AG08395 (cell line): ENCODE results near the gene ZNF256.

ENCODE experiments used
- DNase-seq: peaks from one replicate; pipeline ENCODE4 v3.0.0; 2012; ENCODE audit warnings: mixed read lengths, low spot score

The ZNF256 gene

DNA sequence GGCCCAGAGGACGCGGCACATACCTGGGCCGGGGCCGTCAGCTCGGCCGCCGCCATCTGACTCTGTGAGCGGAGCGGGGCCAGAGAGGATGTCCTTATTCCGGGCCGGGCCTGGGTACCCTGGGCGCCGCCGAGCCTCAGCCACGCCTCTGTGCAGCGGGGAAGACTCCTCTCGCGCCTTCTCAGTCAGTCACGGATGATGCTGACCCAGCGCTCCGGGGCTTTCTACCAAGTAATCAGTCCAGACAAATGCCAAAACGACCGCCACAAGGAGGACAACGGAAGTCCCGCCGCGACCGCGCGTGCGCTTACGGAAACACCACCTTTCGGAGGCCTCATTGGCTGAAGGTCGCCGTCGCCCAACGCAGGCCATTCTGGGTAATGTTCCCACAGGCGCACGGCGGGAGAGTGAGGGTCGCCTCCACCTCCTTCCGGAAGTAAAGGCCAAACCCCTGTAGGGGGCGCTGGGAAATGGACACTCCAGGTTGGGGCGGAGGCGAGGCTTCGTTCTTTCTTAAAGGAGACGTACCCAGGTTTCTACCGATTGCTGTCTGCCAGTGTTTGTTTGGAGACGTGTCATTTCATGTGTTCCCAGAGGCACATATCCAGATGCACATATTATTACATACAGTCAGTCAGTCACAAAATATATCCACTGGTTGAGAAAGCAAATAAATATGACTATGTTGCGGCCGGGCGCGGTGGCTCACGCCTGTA is at the start of gene ZNF256:
ZNF256 (minus strand) TSS at position 288 of the 716 bp plus-strand sequence; CDS start at position 56, 232 bp downstream.
- peak; percentile 97 for DNase-seq

DNA sequence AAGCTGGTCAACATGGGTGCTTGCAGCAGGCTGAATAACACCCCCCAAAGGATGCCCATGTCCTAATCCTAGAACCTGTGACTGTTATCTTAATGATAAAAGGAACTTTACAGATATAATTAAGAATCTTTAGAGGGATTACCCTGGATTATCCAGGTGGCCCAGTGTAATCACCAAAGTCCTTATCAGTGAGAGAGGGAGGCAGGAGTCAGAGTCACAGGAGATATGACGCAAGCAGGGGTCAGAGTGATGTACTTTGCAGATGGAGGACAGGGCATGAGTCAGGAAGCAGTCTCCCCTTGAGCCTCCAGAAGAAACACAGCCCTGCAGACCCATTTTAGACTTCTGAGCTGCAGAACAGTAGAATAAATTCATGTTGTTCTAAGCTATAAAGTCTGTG is 45.3 kb upstream of the ZNF256 start:
- DNase-seq = no peak

DNA sequence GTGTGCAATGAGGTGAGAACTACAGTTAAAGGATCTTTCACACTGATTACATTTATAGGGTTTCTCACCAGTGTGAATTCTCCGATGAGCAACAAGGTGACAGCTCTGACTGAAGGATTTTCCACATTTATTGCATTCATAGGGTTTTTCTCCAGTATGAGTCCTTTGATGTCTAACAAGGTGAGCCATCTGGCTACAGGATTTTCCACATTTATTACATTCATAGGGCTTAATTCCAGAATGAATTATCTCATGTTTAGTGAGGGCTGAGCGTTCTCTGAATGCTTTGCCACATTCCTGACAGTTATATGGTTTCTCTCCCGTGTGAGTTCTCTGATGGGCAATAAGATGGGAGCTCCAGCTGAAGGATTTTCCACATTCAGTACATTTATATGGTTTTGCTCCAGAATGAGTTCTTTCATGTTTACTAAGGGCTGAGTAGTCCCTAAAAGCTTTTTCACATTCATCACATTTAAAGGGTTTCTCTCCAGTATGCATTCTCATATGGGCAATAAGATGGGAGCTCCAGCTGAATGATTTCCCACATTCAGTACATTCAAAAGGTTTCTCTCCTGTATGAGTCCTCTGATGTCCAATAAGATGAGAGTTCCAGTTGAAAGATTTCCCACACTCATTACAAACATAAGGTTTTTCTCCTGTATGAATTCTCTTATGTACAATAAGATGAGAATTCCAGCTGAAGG is 31.2 kb upstream of the ZNF256 start:
- DNase-seq = no peak

DNA sequence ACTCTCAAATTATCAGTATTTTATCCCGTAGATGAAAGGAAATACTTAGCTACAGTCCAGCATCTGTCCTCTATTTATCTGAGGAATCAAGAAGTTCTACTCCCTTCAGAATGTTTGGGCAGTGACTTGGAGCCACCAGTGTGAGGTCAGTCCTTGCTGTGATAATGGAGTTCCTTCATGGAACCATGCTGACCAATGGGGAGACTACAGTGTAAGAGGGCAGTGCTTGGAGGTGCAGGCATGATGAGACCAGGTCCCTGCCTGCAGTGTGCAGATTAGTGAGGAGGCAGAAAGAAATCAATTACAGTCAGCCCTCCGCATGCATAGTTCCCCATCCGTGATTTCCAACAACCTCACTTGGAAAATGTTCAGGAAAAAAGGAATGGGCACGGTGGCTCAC is 26.9 kb upstream of the ZNF256 start, which contains the start of gene C19orf18:
C19orf18 (minus strand) TSS at position 101 of the 400 bp plus-strand sequence. CDS start 102 bp downstream, outside the sequence.
- DNase-seq = no peak

GRCh38 chr19:57964761-57965160 is 17.3 kb upstream of the ZNF256 start:
- no peak for DNase-seq

DNA sequence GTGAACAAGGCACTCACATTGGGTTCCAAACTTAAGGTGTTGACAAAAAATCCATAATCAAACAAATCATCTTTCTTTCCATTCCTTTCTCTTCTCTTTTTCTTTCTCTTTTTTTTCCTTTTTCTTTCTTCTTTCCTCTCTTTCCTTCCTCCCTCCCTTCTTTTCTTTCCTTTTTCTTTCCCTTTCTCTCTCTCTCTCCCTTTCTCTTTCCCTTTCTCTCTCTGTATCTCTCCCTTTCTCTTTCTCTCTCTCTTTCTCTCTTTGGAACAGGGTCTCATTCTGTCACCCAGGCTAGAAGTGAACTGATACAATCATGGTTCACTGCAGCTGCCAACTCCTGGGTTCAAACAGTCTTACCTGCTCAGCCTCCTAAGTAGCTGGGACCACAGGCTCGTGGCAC is 14.3 kb upstream of the ZNF256 start:
- DNase-seq = no peak

GRCh38 chr19:57954996-57955395 is 7.5 kb upstream of the ZNF256 start:
- no peak for DNase-seq

DNA sequence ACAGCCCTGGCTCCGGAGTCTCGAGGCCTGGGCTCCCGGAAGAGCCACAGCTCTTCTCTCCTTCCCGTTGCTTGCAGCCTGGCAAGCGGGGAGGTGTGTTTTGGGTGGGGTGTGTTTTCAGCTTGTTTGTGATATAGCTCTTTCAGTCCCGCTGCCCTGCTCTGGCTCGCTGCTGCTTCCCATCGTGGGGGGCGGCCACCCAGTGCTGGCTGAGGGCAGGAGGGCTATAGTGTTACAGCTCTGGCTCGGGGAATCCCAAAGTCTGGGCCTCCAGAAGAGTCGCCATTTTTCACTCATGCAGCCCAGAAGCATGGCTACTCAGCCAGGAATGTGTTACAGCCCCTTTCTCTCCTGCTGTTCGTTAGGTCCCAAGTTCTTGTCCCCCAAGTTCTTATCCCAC is 2.2 kb upstream of the ZNF256 start:
- no peak for DNase-seq

DNA sequence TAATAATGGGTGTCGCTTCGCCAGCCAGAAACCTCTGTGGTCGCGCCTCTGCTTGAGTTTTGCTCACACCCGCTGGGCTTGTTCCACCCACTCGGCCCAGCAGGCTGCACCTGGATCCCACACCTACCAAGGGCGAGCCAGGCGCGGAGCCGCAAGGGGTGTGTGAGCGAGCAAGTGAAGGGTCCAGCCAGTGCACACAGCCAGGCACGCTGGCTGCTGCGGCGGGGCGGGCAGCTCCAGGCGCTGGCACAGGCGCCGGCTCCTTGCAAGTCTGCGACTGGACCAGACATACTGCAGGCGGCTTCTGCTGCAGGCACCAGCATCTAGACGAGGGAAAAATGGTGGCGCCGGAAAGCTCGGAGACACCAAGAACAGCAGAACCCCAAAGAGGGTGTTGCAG is 1.8 kb upstream of the ZNF256 start:
- no peak for DNase-seq

GRCh38 chr19:57947088-57947418 is 453 bp downstream of the ZNF256 start:
- DNase-seq = no peak

DNA sequence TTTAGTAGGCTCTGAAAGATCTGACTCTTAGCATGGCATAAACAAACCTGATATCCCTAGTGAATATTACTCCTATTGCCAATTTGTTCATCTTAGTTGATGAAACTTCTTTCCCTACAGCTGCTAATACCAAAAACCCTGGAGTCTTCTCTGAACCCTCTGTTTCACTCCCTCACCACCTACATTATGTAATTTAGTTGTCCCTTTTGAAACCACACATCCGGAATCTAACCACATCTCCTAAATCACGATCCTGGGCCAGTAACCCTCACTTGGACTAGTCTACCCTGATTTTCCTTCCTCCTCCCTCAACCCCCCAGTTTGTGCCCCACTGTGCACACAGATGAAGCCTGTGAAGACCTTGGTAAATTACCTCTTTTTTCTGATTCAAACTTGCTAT is 1.2 kb downstream of the ZNF256 start:
- DNase-seq = no peak

DNA sequence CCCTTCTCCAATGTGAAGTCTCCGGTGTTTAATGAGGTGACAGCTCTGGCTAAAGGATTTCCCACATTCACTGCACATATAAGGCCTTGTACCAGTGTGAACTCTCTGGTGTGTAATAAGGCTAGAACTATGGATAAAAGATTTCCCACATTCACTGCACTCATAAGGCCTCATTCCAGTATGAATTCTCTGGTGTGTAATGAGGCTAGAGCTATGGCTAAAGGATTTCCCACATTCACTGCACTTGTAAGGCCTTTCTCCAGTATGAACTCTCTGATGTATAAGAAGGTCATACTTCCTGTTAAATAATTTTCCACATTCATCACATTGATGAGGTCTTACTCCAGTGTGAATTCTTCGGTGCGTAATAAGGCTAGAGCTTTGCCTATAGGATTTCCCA is 5.9 kb downstream of the ZNF256 start:
- no peak for DNase-seq

GRCh38 chr19:57935731-57936130 is 11.8 kb downstream of the ZNF256 start:
- DNase-seq = no peak

DNA sequence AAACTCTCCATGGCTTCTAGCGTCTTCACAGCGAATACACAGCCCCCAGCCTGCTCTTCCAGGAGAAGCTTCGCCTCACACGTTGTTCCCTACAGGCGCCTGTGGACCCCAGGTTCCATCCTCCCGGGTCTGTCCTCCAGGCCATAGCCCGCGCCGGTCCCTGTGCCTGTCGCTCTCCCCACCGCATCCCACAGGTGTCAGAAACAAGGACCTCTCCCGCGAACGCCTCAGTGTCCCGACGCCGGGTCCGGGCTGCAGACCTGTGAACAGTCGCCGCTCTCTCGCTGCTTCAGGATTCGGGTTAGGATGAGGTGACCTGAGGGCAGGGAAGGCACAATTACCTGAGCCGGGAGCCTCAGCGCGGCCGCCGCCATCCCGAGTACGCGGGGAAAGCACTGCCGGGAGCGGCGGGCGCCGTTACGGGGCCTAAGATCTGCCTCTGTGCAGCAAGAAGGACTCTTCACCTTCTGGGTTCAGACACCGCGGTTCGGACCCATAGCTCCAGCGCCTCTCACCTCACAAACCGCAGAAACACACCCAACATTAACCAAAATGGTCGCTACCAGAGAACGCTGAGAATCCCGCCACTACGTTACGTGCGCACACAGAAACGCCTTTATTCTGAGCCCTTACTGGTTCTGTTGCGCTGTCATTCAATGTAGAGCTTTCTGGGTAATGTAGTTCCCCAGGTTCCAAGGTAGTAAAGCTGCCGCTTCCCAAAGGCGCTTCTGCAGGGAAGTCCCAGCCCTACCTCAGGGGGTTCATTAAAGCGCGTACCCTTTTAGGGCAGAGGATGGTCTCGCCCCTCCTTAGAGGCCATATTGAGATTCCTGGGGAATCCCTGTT is 12.5 kb downstream of the ZNF256 start, which contains the start of gene ZNF418:
ZNF418 (minus strand) TSS at position 583 of the 846 bp plus-strand sequence. CDS start 1,580 bp downstream, outside the sequence.
- peak; percentile 82 for DNase-seq

- DNase-seq = no peak
Measured at GRCh38 chr19:57927587-57927986, 19.9 kb downstream of the ZNF256 start.

DNA sequence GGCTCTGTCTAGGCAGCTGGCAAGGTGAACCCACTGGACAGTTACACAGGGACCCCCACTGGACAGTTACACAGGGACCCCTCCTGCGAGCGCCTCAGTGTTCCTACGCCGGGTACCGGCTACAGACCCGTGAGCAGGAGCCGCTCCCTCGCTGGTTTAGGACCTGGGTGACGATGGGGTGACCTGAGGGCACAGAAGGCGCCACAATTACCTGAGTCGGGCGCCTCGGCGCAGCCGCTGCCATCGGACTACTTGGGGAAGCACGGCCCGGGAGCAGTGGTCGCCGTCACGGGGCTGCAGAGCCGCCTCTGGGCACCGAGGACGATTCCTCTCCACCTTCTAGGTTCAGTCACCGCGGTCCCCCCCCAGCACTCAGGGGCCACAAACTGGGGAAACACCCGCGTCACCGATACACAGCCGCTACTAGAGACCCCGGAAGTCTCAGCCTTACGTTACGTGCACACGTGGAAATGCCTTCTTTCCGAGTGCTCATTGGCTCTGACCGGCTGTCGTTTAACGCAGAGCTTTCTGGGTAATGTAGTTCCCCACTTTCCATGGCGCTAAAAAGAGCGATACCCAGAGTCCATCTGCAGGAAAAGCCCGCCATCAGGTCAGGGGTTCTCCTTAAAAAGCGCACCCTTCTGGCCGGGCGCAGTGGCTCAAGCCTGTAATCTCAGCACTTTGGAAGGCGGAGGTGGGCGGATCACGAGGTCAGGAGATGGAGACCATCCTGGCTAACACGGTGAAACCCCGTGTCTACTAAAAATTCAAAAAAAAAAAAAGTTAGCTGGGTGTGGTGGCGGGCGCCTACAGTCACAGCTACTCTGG is 31.1 kb downstream of the ZNF256 start, which contains the start of gene ZNF417:
ZNF417 (minus strand) TSS at position 425 of the 828 bp plus-strand sequence; CDS start at position 244, 181 bp downstream.
- peak; percentile 95 for DNase-seq

DNA sequence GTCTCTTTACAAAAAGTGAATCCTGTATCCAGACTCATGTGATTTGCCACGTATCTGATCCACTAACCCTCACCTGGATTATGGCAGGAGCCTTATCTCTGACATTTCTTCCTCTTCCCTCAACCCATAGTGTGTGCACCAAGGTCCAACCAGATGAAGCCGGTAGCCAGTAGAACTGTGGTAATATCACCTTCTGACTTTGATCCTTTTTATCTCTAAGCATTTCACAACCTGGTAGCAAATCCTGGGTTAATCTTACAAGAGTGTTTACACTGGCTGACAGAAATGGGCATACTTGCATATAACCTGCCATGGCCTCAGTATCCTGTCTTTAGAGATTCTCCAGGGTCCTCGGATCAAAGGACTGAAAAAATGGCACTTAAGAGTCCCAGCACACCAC is 33.0 kb downstream of the ZNF256 start:
- no peak for DNase-seq

DNA sequence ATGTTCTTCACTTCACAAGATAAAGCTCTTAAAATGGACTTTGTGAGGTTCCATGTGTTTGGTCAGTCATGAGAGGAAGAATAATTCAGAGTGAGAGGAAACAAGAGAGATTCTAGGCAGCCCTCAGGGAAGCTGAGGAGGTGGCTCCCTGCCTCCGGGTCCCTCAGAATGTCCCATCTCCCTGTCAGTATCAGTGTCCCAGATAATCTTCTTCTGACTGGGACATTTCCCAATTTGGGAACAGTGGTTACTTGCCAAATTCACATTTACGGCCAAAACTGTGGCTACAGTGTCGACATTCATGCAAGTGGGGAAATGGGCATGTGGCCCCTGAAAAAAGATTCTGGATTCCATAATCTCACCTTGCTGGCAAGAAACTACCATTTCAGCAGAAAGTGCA is 40.1 kb downstream of the ZNF256 start:
- DNase-seq = no peak

- DNase-seq = no peak
Measured at GRCh38 chr19:57905258-57905657, 42.2 kb downstream of the ZNF256 start.

DNA sequence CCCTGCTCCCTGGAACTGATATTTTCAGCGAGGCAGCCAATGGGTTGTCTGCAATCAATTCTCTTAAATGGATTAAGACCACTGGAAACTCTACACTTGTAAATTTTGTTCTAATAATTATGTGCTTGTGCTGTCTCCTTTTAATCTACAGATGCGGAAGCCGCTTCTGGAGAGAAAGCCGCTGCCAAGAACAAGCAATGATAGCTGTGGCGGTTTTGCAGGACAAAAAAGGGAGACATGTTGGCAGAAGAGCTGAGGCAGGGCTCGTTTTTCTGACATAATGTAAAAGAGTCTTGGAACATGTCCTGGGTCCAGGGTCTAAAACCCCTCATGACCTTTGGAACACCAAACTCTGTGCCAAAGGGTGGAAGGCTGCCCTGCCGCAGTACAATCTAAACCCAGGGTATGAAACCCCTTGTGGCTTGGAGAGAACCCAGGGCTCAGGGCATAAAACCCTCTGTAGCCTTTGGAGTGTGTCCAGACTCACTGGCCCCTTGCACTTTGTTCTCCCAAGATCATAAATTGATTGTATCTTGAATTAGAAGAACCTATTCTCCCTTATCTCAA is 43.8 kb downstream of the ZNF256 start:
- no peak for DNase-seq

GRCh38 chr19:57900311-57900710 is 47.2 kb downstream of the ZNF256 start:
- DNase-seq = no peak
